Panc1 (cell line): ENCODE measurements around the gene MTA3. TPM values are rescaled to one million over a fixed set of nuclear protein-coding genes. Genes with fewer than 3 reads are reported as not detected.

Experiments
- ATAC-seq: fragments of 200-7000 bp; cut with Tn5 transposase; 2 replicates; pipeline ENCODE4 v1.9.1; 2020; ENCODE audit warnings: mild to moderate bottlenecking, moderate library complexity
- BruUV-seq: library from RNA; stranded (reverse); fragments of 400-500 nt; replicated peaks from 2 replicates; lab custom pipeline; 2021; lab: Mats Ljungman, UMichigan
- CTCF ChIA-PET: fragments of 300-600 bp; sonication (Branson Sonifier 250); formaldehyde crosslinking; loops from one replicate; lab custom pipeline; 2022; ENCODE audit warnings: antibody characterized with exemption; lab: Charles Lee
- POLR2A ChIA-PET: fragments of 300-600 bp; sonication (Branson Sonifier 250); formaldehyde crosslinking; loops from one replicate; lab custom pipeline; 2022; ENCODE audit warnings: antibody characterized with exemption; lab: Charles Lee
- DNase-seq: peaks from one replicate; pipeline ENCODE4 v3.0.0-alpha.2; 2010; ENCODE audit warnings: low read depth, low spot score
- H3K27ac ChIP-seq: 2 replicates; pipeline ENCODE4 v1.5.1; 2011; ENCODE audit warnings: mild to moderate bottlenecking, low read length, inconsistent platforms
- H3K27me3 ChIP-seq: fragments of 200-500 bp; sonication (Bioruptor generic); 2 replicates; pipeline ENCODE4 v1.6.0; 2014; ENCODE audit warnings: low read length, inconsistent platforms; ENCODE audit not compliant: control insufficient read depth, insufficient read depth
- H3K36me3 ChIP-seq: fragments of 200-500 bp; sonication (Bioruptor generic); 2 replicates; pipeline ENCODE4 v1.5.1; 2014; ENCODE audit warnings: inconsistent platforms, mild to moderate bottlenecking, low read length, moderate library complexity; ENCODE audit not compliant: control insufficient read depth, insufficient read depth
- H3K4me1 ChIP-seq: 2 replicates; pipeline ENCODE4 v1.5.1; 2011; ENCODE audit warnings: inconsistent platforms, mild to moderate bottlenecking, low read length, moderate library complexity; ENCODE audit not compliant: control insufficient read depth, insufficient read depth
- H3K4me3 ChIP-seq, 2 experiments: 2 replicates each; pipeline ENCODE4 v1.5.1; 2011 to 2012; ENCODE audit warnings: low read depth in 2 of 2, low read length in 2 of 2, mild to moderate bottlenecking in 2 of 2, inconsistent platforms in 1 of 2, moderate library complexity in 1 of 2
- H3K9me3 ChIP-seq: fragments of 200-500 bp; sonication (Bioruptor generic); 2 replicates; pipeline ENCODE4 v1.5.1; 2014; ENCODE audit warnings: low read depth, mild to moderate bottlenecking, inconsistent platforms, low read length, moderate library complexity; ENCODE audit not compliant: control insufficient read depth, insufficient read depth
- CTCF ChIP-seq: fragments of 450-650 bp; IDR thresholded peaks from 2 replicates; pipeline ENCODE4 v1.5.1; 2017; ENCODE audit warnings: mild to moderate bottlenecking
- REST ChIP-seq, 2 experiments: IDR thresholded peaks; 2 replicates each; pipeline ENCODE4 v1.6.1; 2011 to 2012; ENCODE audit warnings: low read depth in 2 of 2, control low read depth in 1 of 2, low read length in 1 of 2, mild to moderate bottlenecking in 1 of 2, moderate library complexity in 1 of 2; ENCODE audit not compliant: insufficient read depth in 1 of 2
- SIN3A ChIP-seq: IDR thresholded peaks from 2 replicates; pipeline ENCODE4 v1.6.1; 2012; ENCODE audit warnings: low read depth, mild to moderate bottlenecking, low read length, moderate library complexity, borderline replicate concordance; ENCODE audit not compliant: insufficient read depth
- TCF7L2 ChIP-seq: IDR thresholded peaks from 2 replicates; pipeline ENCODE4 v1.6.1; 2011; ENCODE audit warnings: mild to moderate bottlenecking, low read depth, low read length, inconsistent platforms
- in situ Hi-C: cut with HindIII; loops from 2 replicates; pipeline ENCODE4 v1.10.0; 2016; ENCODE audit warnings: low sequenced_read_pairs, low pct_unique_long_range_greater_than_20kb
- intact Hi-C: fragments of 100-400 bp; cut with micrococcal nuclease; formaldehyde crosslinking; loops from one replicate; pipeline ENCODE4 v1.10.0; 2022; ENCODE audit not compliant: unreplicated experiment
- total RNA-seq: library from RNA; stranded (reverse); gene quantifications from one replicate; pipeline ENCODE4 v1.2.1, GENCODE V29; 2021; ENCODE audit not compliant: unreplicated experiment

Gene MTA3
- total RNA-seq, 1 experiment from 2014 or later, result 65.6 TPM

- Histone ChIP-seq H3K4me1 (no peaks in the 10 kb centered on the region), H3K4me3 (no peak overlapping the region), H3K36me3 (no peaks in the 10 kb centered on the region), H3K27me3 (no peaks in the 10 kb centered on the region), H3K9me3 (no peaks in the 10 kb centered on the region), H3K27ac (no peak overlapping the region)
- no peak for DNase-seq
- BruUV-seq, result no TSS peak
- intact Hi-C loops, result no loop called here
- ChIA-PET POLR2A (interaction anchor here (0.5 kb wide), 1 partner anchor 380 kb away, joined by 7 read pairs; no protein-coding TSS in a partner anchor), CTCF (no interaction called here)
- in situ Hi-C loops, result no loop called here
- no peak for TF ChIP-seq TCF7L2
- no peak for TF ChIP-seq REST (IDR thresholded peaks at IDR 0.05; ENCODE audit: insufficient read depth in 1 of 2, low read depth in 2 of 2, low read length in 1 of 2)
- no peak for ATAC-seq
Observed at GRCh38 chr2:42761554-42761953, 193.1 kb downstream of the MTA3 start.

GRCh38 chr2:42762155-42762554 lies 193.7 kb downstream of the MTA3 start:
- H3K4me1 ChIP-seq, result no peaks in the 10 kb centered on the region
- no peak for ATAC-seq
- H3K27ac ChIP-seq, result no peak overlapping the region
- TF ChIP-seq CTCF, result no peak
- no peak for TF ChIP-seq SIN3A
- no peak for TF ChIP-seq REST (IDR thresholded peaks at IDR 0.05; ENCODE audit: insufficient read depth in 1 of 2, low read depth in 2 of 2, low read length in 1 of 2)
- no peak for TF ChIP-seq TCF7L2
- POLR2A ChIA-PET, result no interaction called here
- H3K4me3 ChIP-seq, result no peak overlapping the region
- no peak for DNase-seq
- CTCF ChIA-PET, result no interaction called here
- in situ Hi-C loops, result no loop called here
- no peaks in the 10 kb centered on the region for H3K9me3 ChIP-seq
- BruUV-seq, result no TSS peak
- H3K27me3 ChIP-seq, result no peaks in the 10 kb centered on the region
- no peaks in the 10 kb centered on the region for H3K36me3 ChIP-seq
- intact Hi-C loops, result no loop called here
